Measurements from ENCODE around the gene ZNF679.
A peak's percentile ranks its signal among the peaks of the same experiment; 100 is the strongest.
"Not testable (repeated sequence)": the region's sequence is repeated elsewhere in the genome, so short reads cannot be mapped to it uniquely, and the experiment has no call there.

ZNF679 gene

GRCh38 chr7:64228174-64228573 lies at the start of gene ZNF679:
Gene ZNF679 (plus strand): TSS chr7:64228474. CDS start chr7:64249118, 20,644 bp downstream.
- not testable (repeated sequence) for DNase-seq

- DNase-seq = peak in 1 of 2 donors; percentile 3
These were observed 47.3 kb upstream of the ZNF679 start for GRCh38 chr7:64180989-64181388.

GRCh38 chr7:64181586-64181985 lies 46.7 kb upstream of the ZNF679 start:
- no peak for DNase-seq

- no peak for DNase-seq
These were observed 46.1 kb upstream of the ZNF679 start for GRCh38 chr7:64182036-64182790.

GRCh38 chr7:64183126-64183742 lies 45.0 kb upstream of the ZNF679 start:
- no peak for DNase-seq

GRCh38 chr7:64183827-64184372 lies 44.4 kb upstream of the ZNF679 start:
- no peak for DNase-seq

- DNase-seq = no peak
These were observed 43.9 kb upstream of the ZNF679 start for GRCh38 chr7:64184376-64184775.

- no peak for DNase-seq
These were observed 40.9 kb upstream of the ZNF679 start for GRCh38 chr7:64187408-64187807.

- no peak for DNase-seq
These were observed 36.0 kb upstream of the ZNF679 start for GRCh38 chr7:64192148-64192704.

- DNase-seq = no peak
These were observed 35.5 kb upstream of the ZNF679 start for GRCh38 chr7:64192775-64193174.

- DNase-seq = no peak
These were observed 21.4 kb upstream of the ZNF679 start, which contains the start of gene ZNF735 for GRCh38 chr7:64206903-64207302. Gene ZNF735 (plus strand): TSS chr7:64207203. CDS start chr7:64207203, 0 bp downstream.

- not testable (repeated sequence) for DNase-seq
These were observed 8.5 kb upstream of the ZNF679 start for GRCh38 chr7:64219710-64220298.

- no peak for DNase-seq
These were observed 4.9 kb upstream of the ZNF679 start for GRCh38 chr7:64223366-64223765.

- DNase-seq = no peak
These were observed 38.2 kb downstream of the ZNF679 start for GRCh38 chr7:64266341-64266919.

GRCh38 chr7:64277630-64278029 lies 49.4 kb downstream of the ZNF679 start:
- DNase-seq = no peak

GRCh38 chr7:64294701-64295420 lies 66.6 kb downstream of the ZNF679 start:
- DNase-seq = no peak

- not testable (repeated sequence) for DNase-seq
These were observed 69.1 kb downstream of the ZNF679 start for GRCh38 chr7:64297418-64297817.

- DNase-seq = no peak
These were observed 72.5 kb downstream of the ZNF679 start for GRCh38 chr7:64300641-64301405.

- peak; percentile 90 to 92 for DNase-seq
These were observed 79.2 kb downstream of the ZNF679 start for GRCh38 chr7:64307254-64308015.

- DNase-seq = no peak
These were observed 79.7 kb downstream of the ZNF679 start for GRCh38 chr7:64308016-64308270.

GRCh38 chr7:64310426-64310825 lies 82.2 kb downstream of the ZNF679 start:
- DNase-seq = no peak

Measured in inflammatory macrophage treated with lipopolysaccharide for 1 hour (primary cell).